ENCODE measurements around the gene GRIN2C. TPM values are rescaled to one million over a fixed set of nuclear protein-coding genes. Genes with fewer than 3 reads are reported as not detected.

GRIN2C gene
- total and polyA plus RNA-seq, 4 donors, result 0.01 to 0.03 (median 0.02) TPM; not detected in 1

DNA sequence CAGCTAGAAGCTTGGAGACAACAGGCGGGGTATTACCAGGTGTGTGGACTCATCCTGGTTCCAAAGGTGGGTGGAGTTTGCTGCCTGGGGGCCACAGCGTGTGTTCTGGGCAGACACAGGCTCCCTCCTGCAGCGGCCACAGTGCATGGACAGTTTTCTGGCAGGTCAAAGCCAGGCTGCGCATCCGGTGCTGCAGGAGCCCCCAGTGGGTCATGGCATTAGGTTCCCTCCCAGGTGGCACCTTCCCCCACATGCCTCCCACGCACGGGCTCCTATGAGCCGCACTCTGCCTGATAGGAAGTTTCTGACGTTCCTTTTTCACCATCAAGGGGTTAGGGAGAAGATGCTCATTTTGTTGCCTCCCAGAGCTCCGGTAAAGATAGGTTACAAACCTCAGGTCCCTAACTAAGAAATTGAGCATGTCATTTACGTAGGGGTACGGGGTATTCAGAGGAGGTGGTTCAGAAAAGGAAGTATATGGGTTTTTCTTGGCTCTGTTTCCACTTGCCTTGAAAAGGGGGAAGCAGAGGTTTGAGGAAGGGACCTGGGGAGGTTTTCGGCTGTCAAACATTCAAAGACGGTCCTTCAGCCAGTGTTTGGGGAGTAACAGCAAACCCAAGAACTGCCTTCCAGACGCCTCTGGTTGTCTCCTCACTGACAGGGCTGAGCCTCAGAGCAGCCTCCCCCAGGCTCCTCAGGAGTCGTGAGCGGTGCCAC is 50.8 kb downstream of the GRIN2C start:
- Histone ChIP-seq H3K27ac (ENCODE audit: low read depth in 1 of 2, low read length in 1 of 2) (no peak overlapping the region), H3K4me3 (no peak overlapping the region), H3K9me3 (ENCODE audit: control insufficient read depth in 4 of 4, insufficient read depth in 3 of 4, low read length in 3 of 4) (no peaks in the 10 kb centered on the region), H3K36me3 (ENCODE audit: control insufficient read depth in 4 of 4, insufficient read depth in 4 of 4, low read length in 4 of 4) (peaks cover 0 to 18% (median 2%) of the 10 kb centered on the region in 4 donors), H3K4me1 (ENCODE audit: control insufficient read depth in 5 of 5, insufficient read depth in 5 of 5, low read length in 5 of 5) (peaks cover 0 to 18% (median 10%) of the 10 kb centered on the region in 5 donors), H3K9ac (ENCODE audit: insufficient read depth in 1 of 2, low read length in 2 of 2) (no peak overlapping the region), H3K27me3 (ENCODE audit: control insufficient read depth in 3 of 3, insufficient read depth in 3 of 3, low read length in 2 of 3) (no peaks in the 10 kb centered on the region)
- WGBS, 2 donors, result 53 to 75% methylated on average over 17 of the region's 17 CpGs
- DNase-seq (no peak), ATAC-seq (ENCODE audit: insufficient read depth, low FRiP score) (no peak)
- TF ChIP-seq, protein P1, sequence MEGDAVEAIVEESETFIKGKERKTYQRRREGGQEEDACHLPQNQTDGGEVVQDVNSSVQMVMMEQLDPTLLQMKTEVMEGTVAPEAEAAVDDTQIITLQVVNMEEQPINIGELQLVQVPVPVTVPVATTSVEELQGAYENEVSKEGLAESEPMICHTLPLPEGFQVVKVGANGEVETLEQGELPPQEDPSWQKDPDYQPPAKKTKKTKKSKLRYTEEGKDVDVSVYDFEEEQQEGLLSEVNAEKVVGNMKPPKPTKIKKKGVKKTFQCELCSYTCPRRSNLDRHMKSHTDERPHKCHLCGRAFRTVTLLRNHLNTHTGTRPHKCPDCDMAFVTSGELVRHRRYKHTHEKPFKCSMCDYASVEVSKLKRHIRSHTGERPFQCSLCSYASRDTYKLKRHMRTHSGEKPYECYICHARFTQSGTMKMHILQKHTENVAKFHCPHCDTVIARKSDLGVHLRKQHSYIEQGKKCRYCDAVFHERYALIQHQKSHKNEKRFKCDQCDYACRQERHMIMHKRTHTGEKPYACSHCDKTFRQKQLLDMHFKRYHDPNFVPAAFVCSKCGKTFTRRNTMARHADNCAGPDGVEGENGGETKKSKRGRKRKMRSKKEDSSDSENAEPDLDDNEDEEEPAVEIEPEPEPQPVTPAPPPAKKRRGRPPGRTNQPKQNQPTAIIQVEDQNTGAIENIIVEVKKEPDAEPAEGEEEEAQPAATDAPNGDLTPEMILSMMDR (IDR thresholded peaks at IDR 0.05; ENCODE audit: control extremely low read depth, extremely low read depth), result no peak

DNA sequence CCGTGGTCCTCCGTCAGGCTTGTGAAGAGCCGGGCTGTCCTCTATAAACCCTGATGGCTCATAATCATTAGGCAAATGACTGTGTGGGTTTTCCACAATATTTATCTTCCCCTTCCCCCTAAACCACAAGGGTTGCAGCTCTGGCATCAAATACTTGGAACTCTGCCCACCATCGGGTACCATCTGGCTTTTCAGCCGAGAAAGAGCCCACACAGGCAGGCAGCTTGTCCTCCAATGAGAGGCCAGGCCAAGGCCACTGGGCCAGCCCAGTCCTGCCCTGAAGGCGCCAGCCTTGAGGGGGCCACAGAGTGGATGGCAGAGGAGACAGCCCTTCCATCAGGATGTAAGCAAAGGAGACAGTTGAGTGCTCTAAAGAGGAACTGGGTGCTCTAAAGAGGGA is 51.8 kb downstream of the GRIN2C start:
- DNase-seq, result peak in 1 of 3 donors; percentile 9
- H3K9ac ChIP-seq (ENCODE audit: insufficient read depth in 1 of 2, low read length in 2 of 2), result no peak overlapping the region
- peaks cover 0 to 15% (median 7%) of the 10 kb centered on the region in 5 donors for H3K4me1 ChIP-seq (ENCODE audit: control insufficient read depth in 5 of 5, insufficient read depth in 5 of 5, low read length in 5 of 5)
- no peak overlapping the region for H3K27ac ChIP-seq (ENCODE audit: low read depth in 1 of 2, low read length in 1 of 2)
- peaks cover 0 to 17% (median 2%) of the 10 kb centered on the region in 4 donors for H3K36me3 ChIP-seq (ENCODE audit: control insufficient read depth in 4 of 4, insufficient read depth in 4 of 4, low read length in 4 of 4)
- no peaks in the 10 kb centered on the region for H3K27me3 ChIP-seq (ENCODE audit: control insufficient read depth in 3 of 3, insufficient read depth in 3 of 3, low read length in 2 of 3)
- H3K4me3 ChIP-seq, result no peak overlapping the region
- H3K9me3 ChIP-seq (ENCODE audit: control insufficient read depth in 4 of 4, insufficient read depth in 3 of 4, low read length in 3 of 4), result no peaks in the 10 kb centered on the region
- TF ChIP-seq, protein P1 (IDR thresholded peaks at IDR 0.05; ENCODE audit: control extremely low read depth, extremely low read depth), result no peak
- ATAC-seq (ENCODE audit: insufficient read depth, low FRiP score), result no peak
- WGBS, 2 donors, result 37 to 59% methylated on average over 6 of the region's 6 CpGs

DNA sequence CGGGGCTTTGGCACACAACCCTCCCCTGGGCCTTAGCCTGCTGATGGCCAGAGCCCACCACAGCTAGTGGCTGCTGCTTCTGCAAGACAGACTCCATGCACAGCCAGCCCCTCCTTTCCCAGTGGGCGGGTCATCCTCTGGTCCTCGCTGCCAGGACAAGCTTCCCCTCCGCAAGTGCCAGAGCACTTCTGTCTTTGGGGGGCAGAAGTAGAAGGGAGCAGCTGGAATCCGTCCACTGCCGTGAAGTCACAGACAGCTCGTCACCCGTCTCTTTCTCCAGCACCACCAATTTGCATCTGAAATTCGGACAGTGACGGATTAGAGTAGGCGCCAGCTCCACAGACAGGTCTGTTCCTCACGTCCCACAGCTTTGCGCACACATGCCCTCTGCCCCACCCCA is 52.2 kb downstream of the GRIN2C start:
- DNase-seq, result peak; percentile 62 to 76 (median 64)
- H3K4me1 ChIP-seq (ENCODE audit: control insufficient read depth in 5 of 5, insufficient read depth in 5 of 5, low read length in 5 of 5), result peaks cover 0 to 11% (median 7%) of the 10 kb centered on the region in 5 donors
- no peaks in the 10 kb centered on the region for H3K27me3 ChIP-seq (ENCODE audit: control insufficient read depth in 3 of 3, insufficient read depth in 3 of 3, low read length in 2 of 3)
- TF ChIP-seq, protein P1 (IDR thresholded peaks at IDR 0.05; ENCODE audit: control extremely low read depth, extremely low read depth), result no peak
- H3K4me3 ChIP-seq, result no peak overlapping the region
- no peak overlapping the region for H3K27ac ChIP-seq (ENCODE audit: low read depth in 1 of 2, low read length in 1 of 2)
- 79 to 81% methylated on average over 13 of the region's 13 CpGs for WGBS, 2 donors
- H3K9me3 ChIP-seq (ENCODE audit: control insufficient read depth in 4 of 4, insufficient read depth in 3 of 4, low read length in 3 of 4), result no peaks in the 10 kb centered on the region
- ATAC-seq (ENCODE audit: insufficient read depth, low FRiP score), result no peak
- H3K36me3 ChIP-seq (ENCODE audit: control insufficient read depth in 4 of 4, insufficient read depth in 4 of 4, low read length in 4 of 4), result peaks cover 0 to 17% (median 2%) of the 10 kb centered on the region in 4 donors
- H3K9ac ChIP-seq (ENCODE audit: insufficient read depth in 1 of 2, low read length in 2 of 2), result no peak overlapping the region
